AG04449 (cell line): ENCODE measurements around the gene IRGC.

Experiments used
- CTCF ChIA-PET: fragments of 350-600 bp; formaldehyde crosslinking; extraction: SDS; loops from one replicate; lab custom pipeline; 2021; ENCODE audit warnings: antibody characterized with exemption; lab: Yijun Ruan, JAX
- POLR2A ChIA-PET: fragments of 400-600, 350-600 bp; formaldehyde crosslinking; extraction: SDS; loops from one replicate; lab custom pipeline; 2020; ENCODE audit warnings: antibody characterized with exemption, inconsistent platforms; lab: Yijun Ruan, JAX
- DNase-seq: peaks from one replicate; pipeline ENCODE4 v3.0.0-alpha.2; 2010; ENCODE audit warnings: low read depth, low spot score
- H3K4me3 ChIP-seq: 2 replicates; pipeline ENCODE4 v1.5.1; 2011; ENCODE audit warnings: low read depth, mild to moderate bottlenecking, control low read depth, low read length
- CTCF ChIP-seq: IDR thresholded peaks from one replicate; pipeline ENCODE4 v1.5.1; 2011; ENCODE audit warnings: mild to moderate bottlenecking, moderate library complexity, low read length, control low read depth, inconsistent platforms; ENCODE audit not compliant: insufficient read depth; ENCODE audit errors: missing control alignments

The IRGC gene

GRCh38 chr19:43673637-43674036 is 42.2 kb upstream of the IRGC start:
- no peak for DNase-seq
- no peak overlapping the region for H3K4me3 ChIP-seq
- ChIA-PET POLR2A (no interaction called here), CTCF (interaction anchor here (1.2 to 1.6 kb wide), 3 partner anchors 13 to 101 kb away, joined by 3 to 4 read pairs (median 3); no protein-coding TSS in a partner anchor)
- TF ChIP-seq CTCF: no peak

GRCh38 chr19:43674183-43674582 is 41.7 kb upstream of the IRGC start:
- ChIA-PET CTCF (interaction anchor here (1.2 to 1.6 kb wide), 3 partner anchors 13 to 100 kb away, joined by 3 to 4 read pairs (median 3); no protein-coding TSS in a partner anchor), POLR2A (no interaction called here)
- no peak overlapping the region for H3K4me3 ChIP-seq
- TF ChIP-seq CTCF: no peak
- DNase-seq: no peak

- no peak for TF ChIP-seq CTCF
- DNase-seq: no peak
- no peak overlapping the region for H3K4me3 ChIP-seq
- CTCF ChIA-PET: interaction anchor here (1.3 to 1.6 kb wide), 2 partner anchors 12 to 100 kb away, joined by 3 to 4 read pairs; no protein-coding TSS in a partner anchor
- POLR2A ChIA-PET: no interaction called here
Measured at GRCh38 chr19:43674596-43674995, 41.3 kb upstream of the IRGC start.

- ChIA-PET CTCF (no interaction called here), POLR2A (interaction anchor here (0.6 kb wide), 1 partner anchor 79 kb away, joined by 3 read pairs; the partner anchor contains the start of gene IRGQ)
- H3K4me3 ChIP-seq: no peak overlapping the region
Measured at GRCh38 chr19:43675269-43675879, 40.5 kb upstream of the IRGC start.

GRCh38 chr19:43675906-43676305 is 40.0 kb upstream of the IRGC start:
- POLR2A ChIA-PET: no interaction called here
- DNase-seq: no peak
- no peak overlapping the region for H3K4me3 ChIP-seq
- CTCF ChIA-PET: no interaction called here
- TF ChIP-seq CTCF: no peak

More at GRCh38 chr19:43675269-43675879, 40.5 kb upstream of the IRGC start:
- no peak for TF ChIP-seq CTCF
- no peak for DNase-seq

- H3K4me3 ChIP-seq: no peak overlapping the region
- CTCF ChIA-PET: interaction anchor here (0.8 to 1.7 kb wide), 5 partner anchors 9 to 109 kb away, joined by 3 to 7 read pairs (median 4); no protein-coding TSS in a partner anchor
- DNase-seq: no peak
- no peak for TF ChIP-seq CTCF
- POLR2A ChIA-PET: interaction anchor here (1.6 kb wide), 1 partner anchor 9 kb away, joined by 7 read pairs; the partner anchor contains the start of gene PLAUR
Measured at GRCh38 chr19:43678512-43679261, 37.2 kb upstream of the IRGC start.
